Panc1 (cell line): Measurements from ENCODE around the gene ZDHHC8. TPM values are rescaled to one million over a fixed set of nuclear protein-coding genes. Genes with fewer than 3 reads are reported as not detected.

Experiments used
- ATAC-seq: fragments of 200-7000 bp; cut with Tn5 transposase; 2 replicates; pipeline ENCODE4 v1.9.1; 2020; ENCODE audit warnings: mild to moderate bottlenecking, moderate library complexity
- BruUV-seq: library from RNA; stranded (reverse); fragments of 400-500 nt; replicated peaks from 2 replicates; lab custom pipeline; 2021; lab: Mats Ljungman, UMichigan
- CTCF ChIA-PET: fragments of 300-600 bp; sonication (Branson Sonifier 250); formaldehyde crosslinking; loops from one replicate; lab custom pipeline; 2022; ENCODE audit warnings: antibody characterized with exemption; lab: Charles Lee
- POLR2A ChIA-PET: fragments of 300-600 bp; sonication (Branson Sonifier 250); formaldehyde crosslinking; loops from one replicate; lab custom pipeline; 2022; ENCODE audit warnings: antibody characterized with exemption; lab: Charles Lee
- DNase-seq: peaks from one replicate; pipeline ENCODE4 v3.0.0-alpha.2; 2010; ENCODE audit warnings: low read depth, low spot score
- H3K27ac ChIP-seq: 2 replicates; pipeline ENCODE4 v1.5.1; 2011; ENCODE audit warnings: mild to moderate bottlenecking, low read length, inconsistent platforms
- H3K27me3 ChIP-seq: fragments of 200-500 bp; sonication (Bioruptor generic); 2 replicates; pipeline ENCODE4 v1.6.0; 2014; ENCODE audit warnings: low read length, inconsistent platforms; ENCODE audit not compliant: control insufficient read depth, insufficient read depth
- H3K36me3 ChIP-seq: fragments of 200-500 bp; sonication (Bioruptor generic); 2 replicates; pipeline ENCODE4 v1.5.1; 2014; ENCODE audit warnings: inconsistent platforms, mild to moderate bottlenecking, low read length, moderate library complexity; ENCODE audit not compliant: control insufficient read depth, insufficient read depth
- H3K4me1 ChIP-seq: 2 replicates; pipeline ENCODE4 v1.5.1; 2011; ENCODE audit warnings: inconsistent platforms, mild to moderate bottlenecking, low read length, moderate library complexity; ENCODE audit not compliant: control insufficient read depth, insufficient read depth
- H3K4me3 ChIP-seq, 2 experiments: 2 replicates each; pipeline ENCODE4 v1.5.1; 2011 to 2012; ENCODE audit warnings: low read depth in 2 of 2, low read length in 2 of 2, mild to moderate bottlenecking in 2 of 2, inconsistent platforms in 1 of 2, moderate library complexity in 1 of 2
- H3K9me3 ChIP-seq: fragments of 200-500 bp; sonication (Bioruptor generic); 2 replicates; pipeline ENCODE4 v1.5.1; 2014; ENCODE audit warnings: low read depth, mild to moderate bottlenecking, inconsistent platforms, low read length, moderate library complexity; ENCODE audit not compliant: control insufficient read depth, insufficient read depth
- POLR2AphosphoS5 ChIP-seq: IDR thresholded peaks from 2 replicates; pipeline ENCODE4 v1.6.1; 2012; ENCODE audit warnings: mild to moderate bottlenecking, low read depth, low read length, moderate library complexity
- SIN3A ChIP-seq: IDR thresholded peaks from 2 replicates; pipeline ENCODE4 v1.6.1; 2012; ENCODE audit warnings: low read depth, mild to moderate bottlenecking, low read length, moderate library complexity, borderline replicate concordance; ENCODE audit not compliant: insufficient read depth
- TCF7L2 ChIP-seq: IDR thresholded peaks from 2 replicates; pipeline ENCODE4 v1.6.1; 2011; ENCODE audit warnings: mild to moderate bottlenecking, low read depth, low read length, inconsistent platforms
- in situ Hi-C: cut with HindIII; loops from 2 replicates; pipeline ENCODE4 v1.10.0; 2016; ENCODE audit warnings: low sequenced_read_pairs, low pct_unique_long_range_greater_than_20kb
- intact Hi-C: fragments of 100-400 bp; cut with micrococcal nuclease; formaldehyde crosslinking; loops from one replicate; pipeline ENCODE4 v1.10.0; 2022; ENCODE audit not compliant: unreplicated experiment
- total RNA-seq: library from RNA; stranded (reverse); gene quantifications from one replicate; pipeline ENCODE4 v1.2.1, GENCODE V29; 2021; ENCODE audit not compliant: unreplicated experiment
- TF ChIP-seq, protein P1 (sequence below), 2 experiments: IDR thresholded peaks; 2 replicates each; pipeline ENCODE4 v1.6.1; 2011 to 2012; ENCODE audit warnings: low read depth in 2 of 2, control low read depth in 1 of 2, low read length in 1 of 2, mild to moderate bottlenecking in 1 of 2, moderate library complexity in 1 of 2; ENCODE audit not compliant: insufficient read depth in 1 of 2
- TF ChIP-seq, protein P2 (sequence below): fragments of 450-650 bp; IDR thresholded peaks from 2 replicates; pipeline ENCODE4 v1.5.1; 2017; ENCODE audit warnings: mild to moderate bottlenecking

ZDHHC8 gene
- total RNA-seq, 1 experiment from 2014 or later = 79.0 TPM

DNA sequence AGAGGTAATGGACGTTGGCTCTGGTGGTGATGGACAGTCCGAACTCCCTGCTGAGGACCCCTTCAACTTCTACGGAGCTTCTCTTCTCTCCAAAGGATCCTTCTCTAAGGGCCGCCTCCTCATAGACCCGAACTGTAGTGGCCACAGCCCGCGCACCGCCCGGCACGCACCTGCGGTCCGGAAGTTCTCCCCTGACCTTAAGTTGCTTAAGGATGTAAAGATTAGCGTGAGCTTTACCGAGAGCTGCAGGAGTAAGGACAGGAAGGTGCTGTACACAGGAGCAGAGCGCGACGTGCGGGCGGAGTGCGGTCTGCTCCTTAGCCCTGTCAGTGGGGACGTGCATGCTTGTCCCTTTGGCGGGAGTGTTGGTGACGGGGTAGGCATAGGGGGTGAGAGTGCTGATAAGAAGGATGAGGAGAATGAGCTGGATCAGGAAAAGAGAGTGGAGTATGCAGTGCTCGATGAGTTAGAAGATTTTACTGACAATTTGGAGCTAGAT is 45.5 kb upstream of the ZDHHC8 start:
- Histone ChIP-seq H3K9me3 (no peaks in the 10 kb centered on the region), H3K4me3 (no peak overlapping the region), H3K36me3 (peaks cover 3% of the 10 kb centered on the region), H3K27me3 (no peaks in the 10 kb centered on the region), H3K27ac (no peak overlapping the region), H3K4me1 (peaks cover 11% of the 10 kb centered on the region)
- in situ Hi-C loops = no loop called here
- DNase-seq = no peak
- CTCF ChIA-PET = interaction anchor here (0.7 kb wide), 1 partner anchor 366 kb away, joined by 3 read pairs; no protein-coding TSS in a partner anchor
- TF ChIP-seq, protein P1, sequence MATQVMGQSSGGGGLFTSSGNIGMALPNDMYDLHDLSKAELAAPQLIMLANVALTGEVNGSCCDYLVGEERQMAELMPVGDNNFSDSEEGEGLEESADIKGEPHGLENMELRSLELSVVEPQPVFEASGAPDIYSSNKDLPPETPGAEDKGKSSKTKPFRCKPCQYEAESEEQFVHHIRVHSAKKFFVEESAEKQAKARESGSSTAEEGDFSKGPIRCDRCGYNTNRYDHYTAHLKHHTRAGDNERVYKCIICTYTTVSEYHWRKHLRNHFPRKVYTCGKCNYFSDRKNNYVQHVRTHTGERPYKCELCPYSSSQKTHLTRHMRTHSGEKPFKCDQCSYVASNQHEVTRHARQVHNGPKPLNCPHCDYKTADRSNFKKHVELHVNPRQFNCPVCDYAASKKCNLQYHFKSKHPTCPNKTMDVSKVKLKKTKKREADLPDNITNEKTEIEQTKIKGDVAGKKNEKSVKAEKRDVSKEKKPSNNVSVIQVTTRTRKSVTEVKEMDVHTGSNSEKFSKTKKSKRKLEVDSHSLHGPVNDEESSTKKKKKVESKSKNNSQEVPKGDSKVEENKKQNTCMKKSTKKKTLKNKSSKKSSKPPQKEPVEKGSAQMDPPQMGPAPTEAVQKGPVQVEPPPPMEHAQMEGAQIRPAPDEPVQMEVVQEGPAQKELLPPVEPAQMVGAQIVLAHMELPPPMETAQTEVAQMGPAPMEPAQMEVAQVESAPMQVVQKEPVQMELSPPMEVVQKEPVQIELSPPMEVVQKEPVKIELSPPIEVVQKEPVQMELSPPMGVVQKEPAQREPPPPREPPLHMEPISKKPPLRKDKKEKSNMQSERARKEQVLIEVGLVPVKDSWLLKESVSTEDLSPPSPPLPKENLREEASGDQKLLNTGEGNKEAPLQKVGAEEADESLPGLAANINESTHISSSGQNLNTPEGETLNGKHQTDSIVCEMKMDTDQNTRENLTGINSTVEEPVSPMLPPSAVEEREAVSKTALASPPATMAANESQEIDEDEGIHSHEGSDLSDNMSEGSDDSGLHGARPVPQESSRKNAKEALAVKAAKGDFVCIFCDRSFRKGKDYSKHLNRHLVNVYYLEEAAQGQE (IDR thresholded peaks at IDR 0.05; ENCODE audit: insufficient read depth in 1 of 2, low read depth in 2 of 2, low read length in 1 of 2) = no peak
- TF ChIP-seq TCF7L2 = no peak
- TF ChIP-seq, protein P2, sequence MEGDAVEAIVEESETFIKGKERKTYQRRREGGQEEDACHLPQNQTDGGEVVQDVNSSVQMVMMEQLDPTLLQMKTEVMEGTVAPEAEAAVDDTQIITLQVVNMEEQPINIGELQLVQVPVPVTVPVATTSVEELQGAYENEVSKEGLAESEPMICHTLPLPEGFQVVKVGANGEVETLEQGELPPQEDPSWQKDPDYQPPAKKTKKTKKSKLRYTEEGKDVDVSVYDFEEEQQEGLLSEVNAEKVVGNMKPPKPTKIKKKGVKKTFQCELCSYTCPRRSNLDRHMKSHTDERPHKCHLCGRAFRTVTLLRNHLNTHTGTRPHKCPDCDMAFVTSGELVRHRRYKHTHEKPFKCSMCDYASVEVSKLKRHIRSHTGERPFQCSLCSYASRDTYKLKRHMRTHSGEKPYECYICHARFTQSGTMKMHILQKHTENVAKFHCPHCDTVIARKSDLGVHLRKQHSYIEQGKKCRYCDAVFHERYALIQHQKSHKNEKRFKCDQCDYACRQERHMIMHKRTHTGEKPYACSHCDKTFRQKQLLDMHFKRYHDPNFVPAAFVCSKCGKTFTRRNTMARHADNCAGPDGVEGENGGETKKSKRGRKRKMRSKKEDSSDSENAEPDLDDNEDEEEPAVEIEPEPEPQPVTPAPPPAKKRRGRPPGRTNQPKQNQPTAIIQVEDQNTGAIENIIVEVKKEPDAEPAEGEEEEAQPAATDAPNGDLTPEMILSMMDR = no peak
- no peak for TF ChIP-seq SIN3A
- intact Hi-C loops = no loop called here
- POLR2A ChIA-PET = no interaction called here
- no TSS peak for BruUV-seq
- ATAC-seq = no peak

DNA sequence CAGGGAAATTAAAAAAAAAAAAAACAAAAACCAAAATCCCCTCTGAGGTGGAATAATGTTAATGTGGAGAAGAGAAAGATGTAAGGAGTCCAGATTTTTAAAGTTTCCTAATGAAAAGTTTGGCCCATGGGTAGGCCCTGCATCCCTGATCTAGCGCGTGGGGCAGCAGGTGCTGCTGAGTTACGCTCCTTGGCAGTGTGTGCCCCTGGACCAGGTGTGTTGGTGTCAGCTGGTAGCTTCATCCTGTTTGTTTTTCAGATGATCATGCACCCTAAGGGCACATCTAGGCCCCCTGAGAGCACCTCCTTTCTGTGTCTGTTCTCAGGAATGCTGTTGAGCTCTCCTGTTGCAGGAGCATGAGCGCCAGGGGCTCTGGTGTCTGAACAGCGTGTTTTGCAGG is 44.8 kb upstream of the ZDHHC8 start:
- CTCF ChIA-PET = interaction anchor here (0.7 kb wide), 1 partner anchor 367 kb away, joined by 3 read pairs; no protein-coding TSS in a partner anchor
- intact Hi-C loops = no loop called here
- H3K9me3 ChIP-seq = no peaks in the 10 kb centered on the region
- peaks cover 4% of the 10 kb centered on the region for H3K36me3 ChIP-seq
- peaks cover 8% of the 10 kb centered on the region for H3K4me1 ChIP-seq
- DNase-seq (no peak), ATAC-seq (no peak)
- in situ Hi-C loops = no loop called here
- BruUV-seq = TSS peak; percentile 27
- POLR2A ChIA-PET = no interaction called here
- H3K27me3 ChIP-seq = no peaks in the 10 kb centered on the region
- TF ChIP-seq SIN3A (no peak), TCF7L2 (no peak), POLR2AphosphoS5 (no peak)
- TF ChIP-seq, protein P2 = no peak
- TF ChIP-seq, protein P1 (IDR thresholded peaks at IDR 0.05; ENCODE audit: insufficient read depth in 1 of 2, low read depth in 2 of 2, low read length in 1 of 2) = no peak
- no peak overlapping the region for H3K4me3 ChIP-seq
- no peak overlapping the region for H3K27ac ChIP-seq
